Activated gamma-delta T cell (primary cell): ENCODE results near the gene P2RY6.

Experiments
- DNase-seq: peaks from one replicate; lab custom pipeline; 2025; lab: John Stamatoyannopoulos, UW

The P2RY6 gene

DNA sequence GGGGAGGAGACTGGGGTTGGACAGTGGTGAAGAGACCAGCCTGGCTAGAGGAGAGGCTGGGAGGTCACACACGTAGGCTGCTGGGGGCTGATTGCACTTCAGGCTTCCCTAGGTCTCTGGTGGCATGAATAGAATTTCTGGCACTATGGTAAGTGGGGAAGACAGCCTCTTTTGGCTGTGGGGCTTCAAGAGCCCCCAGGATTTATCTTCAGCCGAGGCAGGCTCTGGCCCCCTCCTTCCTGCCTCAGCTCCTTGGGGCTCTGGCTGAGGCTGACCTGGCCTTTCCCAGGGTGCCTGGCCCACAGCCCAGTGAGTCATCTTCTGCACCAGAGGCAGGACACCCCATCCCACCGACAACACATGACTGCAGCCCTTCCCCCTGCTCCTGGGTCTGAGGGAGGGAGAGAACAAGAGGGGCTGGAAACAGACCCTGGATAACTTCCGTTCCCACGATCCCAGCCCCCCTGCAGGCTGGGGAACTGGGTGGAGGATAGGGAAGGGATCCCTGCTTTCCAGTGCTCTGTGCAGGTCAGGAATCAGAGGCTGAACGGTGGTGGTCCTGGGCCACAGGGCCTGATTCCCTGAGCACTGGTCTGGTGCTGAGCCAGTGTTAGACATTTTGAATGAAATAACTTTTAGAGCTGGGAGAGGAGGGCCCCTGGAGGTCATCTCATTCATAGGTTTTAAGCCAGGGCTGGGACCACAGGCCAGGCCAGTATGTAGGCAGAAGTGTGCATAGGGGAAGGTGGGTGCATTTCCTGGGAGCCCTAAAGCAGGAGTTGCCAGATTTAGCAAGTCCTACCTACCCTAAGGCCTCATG is 62.5 kb downstream of the P2RY6 start:
- DNase-seq = no peak

DNA sequence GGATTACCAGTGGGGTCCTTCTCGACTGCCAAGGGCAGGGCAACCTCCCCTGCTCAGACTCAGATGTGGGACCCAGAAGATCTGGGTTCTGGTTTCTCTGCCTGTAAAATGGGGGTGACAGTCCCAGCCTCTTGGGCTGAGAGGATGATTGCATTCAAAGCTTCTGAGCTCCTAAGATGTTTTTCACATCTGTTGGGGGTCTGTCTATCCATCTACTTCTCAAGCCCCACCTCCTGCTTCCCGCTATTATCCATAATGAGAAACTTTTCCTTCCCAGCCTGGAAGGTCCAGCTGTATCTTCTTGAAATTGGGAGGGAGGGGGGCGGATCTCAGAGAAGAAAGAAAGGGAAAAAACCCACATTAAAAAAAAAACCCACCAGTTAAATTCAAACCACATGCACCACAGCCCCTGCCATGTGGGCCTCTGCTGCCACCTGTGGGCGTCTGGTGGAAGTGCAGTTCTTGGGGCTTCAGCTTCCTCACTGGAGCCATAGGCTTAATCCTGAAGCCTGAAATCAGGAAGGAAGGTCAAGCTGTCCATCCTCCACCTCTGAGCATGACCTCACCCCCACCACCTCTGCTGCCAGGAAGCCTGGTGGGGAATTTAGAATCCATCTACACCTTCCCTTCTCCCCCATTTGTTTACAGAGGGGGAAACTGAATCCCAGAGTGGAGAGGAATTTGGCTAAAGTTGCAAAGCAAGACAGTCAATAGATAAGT is 63.2 kb downstream of the P2RY6 start:
- DNase-seq = peak; percentile 29

DNA sequence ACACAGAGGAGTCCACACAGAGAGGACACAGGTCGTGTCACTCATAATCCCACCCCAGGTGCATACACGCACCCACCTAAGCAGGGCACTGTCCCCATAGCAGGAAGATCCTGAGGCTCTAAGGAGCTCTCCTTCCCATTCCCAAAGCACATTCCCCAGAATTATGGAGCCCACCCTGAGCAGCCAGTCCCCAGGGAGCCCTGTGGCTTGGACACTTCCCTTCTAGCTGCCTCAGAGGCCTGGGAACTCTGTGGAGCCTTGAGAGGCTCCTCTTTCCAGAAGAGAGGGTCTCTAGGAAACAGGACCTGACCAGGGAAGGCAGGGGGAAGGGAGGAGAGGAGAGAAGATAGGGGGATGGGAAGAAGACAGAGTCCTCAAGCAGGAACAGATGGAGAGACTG is 65.7 kb downstream of the P2RY6 start:
- no peak for DNase-seq

DNA sequence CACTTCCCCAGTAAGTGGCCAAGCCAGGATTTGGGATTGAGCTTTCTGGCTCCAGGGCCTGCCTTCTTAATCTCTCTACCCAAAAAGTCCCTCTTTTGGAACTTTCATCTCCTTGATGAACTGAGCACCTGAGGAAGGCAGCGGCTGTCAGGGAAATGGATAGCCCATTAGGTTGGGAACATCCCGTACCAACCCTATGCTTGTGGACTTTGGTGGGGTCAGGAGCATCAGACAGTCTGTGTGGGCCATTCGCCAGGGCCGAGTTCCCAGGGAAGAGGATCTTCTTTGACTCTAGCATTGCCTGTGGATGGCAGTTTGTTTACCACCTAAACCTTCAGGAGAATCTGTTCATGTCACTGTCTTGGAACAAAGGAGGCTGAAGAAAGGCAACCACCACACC is 66.1 kb downstream of the P2RY6 start:
- no peak for DNase-seq

DNA sequence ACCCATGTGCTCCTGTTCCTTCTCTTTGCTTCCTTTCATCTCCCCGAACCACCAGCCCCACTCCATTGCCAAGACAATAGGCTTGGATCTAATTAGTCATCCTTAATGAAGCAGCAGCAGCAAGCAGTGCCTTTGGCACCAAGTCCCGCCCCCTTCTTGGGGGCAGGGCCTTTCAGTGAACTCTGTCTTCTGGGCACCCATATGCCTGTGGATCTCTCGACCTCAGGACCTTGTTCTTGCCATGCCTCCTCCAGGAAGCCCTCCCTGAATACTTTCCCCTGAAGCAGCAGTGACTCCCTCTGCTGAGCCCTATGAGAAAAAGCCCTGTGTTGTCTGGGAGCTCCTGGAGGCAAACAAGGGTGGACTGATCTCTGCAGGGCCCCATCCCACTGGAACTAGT is 68.0 kb downstream of the P2RY6 start:
- no peak for DNase-seq

DNA sequence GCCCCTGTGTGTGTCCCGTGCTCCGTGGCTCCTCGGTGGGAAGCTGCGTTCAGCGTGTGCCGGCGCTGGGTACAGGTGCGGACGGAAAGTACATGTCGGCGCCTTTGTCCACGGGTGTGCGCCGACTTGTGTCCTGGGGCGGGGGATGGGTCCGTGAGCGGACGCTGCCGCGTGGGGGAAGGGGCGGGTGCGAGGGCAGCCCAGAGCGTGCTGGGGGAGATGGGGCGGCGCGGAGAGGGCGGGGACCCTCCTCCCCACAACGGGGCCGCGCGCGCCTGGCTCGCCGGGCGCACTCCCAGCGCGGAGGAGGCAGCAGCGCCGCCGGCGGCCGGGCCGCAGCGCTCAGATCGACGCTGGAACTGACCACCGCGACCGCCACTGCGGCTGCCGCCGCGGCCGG is 70.5 kb downstream of the P2RY6 start:
- no peak for DNase-seq

DNA sequence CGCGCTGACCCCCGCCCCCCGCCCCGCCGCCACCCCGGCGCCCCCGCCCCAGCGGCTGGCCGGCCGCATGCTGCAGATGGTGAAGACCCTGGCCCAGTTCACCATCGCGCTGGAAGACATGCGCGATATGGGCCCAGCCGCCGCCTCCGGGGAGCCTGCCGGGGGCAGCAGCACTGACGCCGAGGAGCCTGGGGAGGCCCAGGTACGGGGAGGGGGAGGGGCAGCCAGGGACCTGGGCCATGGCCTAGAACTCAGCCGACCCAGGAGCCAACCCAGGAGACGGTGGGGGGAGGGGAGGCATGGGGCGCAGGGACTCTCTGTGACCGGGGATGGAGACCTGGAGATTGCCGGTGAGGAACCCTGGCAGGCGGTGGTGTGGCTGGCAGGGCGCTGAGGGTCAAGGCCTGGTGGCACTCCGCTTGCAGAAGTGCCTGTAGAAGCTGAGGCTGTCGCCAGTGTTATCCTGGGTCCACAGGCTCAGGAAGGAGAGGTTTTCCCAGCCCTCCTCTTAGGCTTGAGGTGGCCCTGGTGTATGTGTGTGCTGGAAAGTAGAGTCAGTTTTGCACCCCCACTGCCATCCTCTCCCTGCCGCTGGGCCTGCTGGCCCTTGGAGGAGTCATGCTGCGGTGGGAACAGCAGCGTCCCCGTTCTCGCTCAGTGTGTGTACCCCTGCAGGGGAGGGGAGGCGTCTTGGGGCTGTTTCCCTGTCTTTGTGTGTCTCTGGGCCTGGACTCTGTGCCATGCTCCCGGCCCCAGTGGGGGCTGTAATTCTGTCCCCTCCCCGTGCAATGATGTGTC is 71.1 kb downstream of the P2RY6 start:
- no peak for DNase-seq

DNA sequence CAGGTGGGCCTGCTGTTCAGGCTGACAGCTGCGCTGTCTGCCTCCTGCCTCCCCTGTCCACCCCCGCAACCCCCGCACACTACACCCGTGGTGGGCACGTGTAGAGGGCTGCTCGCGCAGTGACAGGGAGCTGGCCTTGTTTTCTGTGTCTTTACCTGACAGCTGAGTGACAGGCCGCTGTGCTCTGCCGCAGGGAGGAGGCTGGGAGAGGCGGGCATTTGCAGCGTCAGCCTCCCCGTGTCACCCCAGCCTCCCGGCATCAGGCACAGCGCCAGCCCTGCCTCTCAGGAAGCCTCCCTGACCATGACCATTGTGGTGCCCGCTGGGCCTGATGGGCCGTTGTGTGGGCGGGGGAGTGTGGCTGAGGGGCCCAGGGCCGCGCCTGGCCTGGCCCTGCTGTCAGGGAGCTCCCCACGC is 72.1 kb downstream of the P2RY6 start:
- no peak for DNase-seq

DNA sequence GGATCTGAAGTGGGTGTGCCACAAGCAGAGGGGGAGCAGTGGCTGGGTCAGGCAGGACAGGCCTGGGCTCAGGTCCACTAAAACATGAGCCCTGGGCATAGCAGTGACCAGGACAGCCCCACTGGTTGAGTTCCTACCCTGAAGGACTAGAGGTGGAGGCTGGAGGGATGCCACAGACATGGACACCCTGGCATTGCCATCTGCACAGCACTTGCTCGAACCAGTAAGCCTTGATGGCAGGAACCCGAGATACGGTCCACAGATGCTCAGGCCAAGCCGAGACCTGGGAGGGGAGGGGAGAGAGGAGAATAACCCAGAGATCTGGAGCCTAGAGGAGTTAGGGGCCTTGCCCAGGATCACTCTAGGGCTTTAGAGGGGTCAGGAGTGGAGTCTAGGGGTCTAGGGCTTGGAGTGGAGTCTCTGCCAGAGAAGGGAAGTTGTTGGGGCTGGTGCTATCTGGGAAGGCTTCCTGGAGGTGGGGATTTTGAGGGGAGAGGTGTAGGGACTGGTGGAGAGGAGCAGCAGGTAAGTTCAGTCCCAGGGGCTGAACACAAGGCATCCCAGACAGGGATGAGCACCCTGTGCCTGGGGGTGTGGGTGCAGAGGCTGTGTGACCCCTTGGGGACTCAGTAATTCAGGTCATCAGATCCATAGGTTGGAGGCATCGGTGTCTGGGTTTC is 73.5 kb downstream of the P2RY6 start:
- no peak for DNase-seq

DNA sequence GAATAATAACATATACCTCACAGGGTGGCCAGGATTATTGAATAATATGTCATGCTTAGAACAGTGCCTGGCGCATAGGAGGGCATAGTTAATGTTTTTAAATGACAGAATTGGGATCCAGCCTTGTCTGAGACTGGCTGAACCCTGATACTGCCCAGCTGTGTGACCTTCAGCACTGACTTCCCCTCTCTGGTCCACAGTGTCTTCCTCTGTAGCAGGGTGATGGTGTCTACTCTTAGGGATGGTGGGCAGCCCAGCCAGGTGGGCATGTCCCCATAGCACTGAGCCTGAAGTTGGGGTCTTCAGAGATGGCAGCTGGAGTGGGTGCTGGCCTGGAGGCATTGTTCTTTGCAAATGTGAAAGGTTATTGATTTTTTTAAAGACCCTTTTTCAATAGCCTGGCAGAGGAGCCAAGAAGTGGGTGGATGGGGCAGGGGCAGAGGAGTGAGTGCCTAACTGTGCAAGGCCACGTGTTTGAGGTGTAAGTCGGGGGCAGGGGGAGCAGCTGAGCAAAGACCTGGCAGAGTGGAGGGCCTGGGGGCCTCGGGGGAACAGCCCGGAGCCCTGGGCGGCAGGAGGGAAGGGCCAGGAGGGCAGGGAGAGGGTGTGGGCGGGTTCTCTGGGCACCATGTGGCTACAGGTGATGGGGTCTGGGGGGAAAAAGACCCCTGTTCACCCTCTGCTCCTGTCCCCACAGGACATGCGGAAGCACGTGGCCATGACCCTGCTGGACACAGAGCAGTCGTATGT is 74.2 kb downstream of the P2RY6 start:
- DNase-seq = no peak

DNA sequence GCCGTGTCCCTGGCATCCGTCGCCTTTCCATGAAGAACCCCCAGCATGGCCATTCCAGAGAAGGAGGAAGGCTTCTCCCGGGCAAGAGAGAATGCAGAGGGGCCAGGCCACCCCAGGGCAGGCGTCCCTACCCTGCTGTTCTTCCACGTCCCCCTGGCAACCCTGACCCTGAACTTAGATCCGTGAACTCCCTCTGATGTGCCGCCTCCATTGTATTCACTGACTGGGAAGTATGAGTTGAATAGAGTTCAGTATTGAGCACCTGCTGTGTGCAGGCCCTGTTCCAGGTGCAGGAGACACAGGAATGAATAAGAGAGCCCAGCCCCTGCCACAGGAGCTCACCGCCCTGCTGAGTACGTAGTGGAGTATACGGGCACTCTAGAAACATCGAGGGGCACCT is 74.9 kb downstream of the P2RY6 start:
- DNase-seq = no peak
